A549 treated with AZD9567 at 1 μM for 4 hours (cell line): ENCODE results near the gene ANKRD55. TPM values are rescaled to one million over a fixed set of nuclear protein-coding genes. Genes with fewer than 3 reads are reported as not detected.

ENCODE experiments used
- total RNA-seq: library from RNA; stranded (reverse); fragments of 200-300 nt; extraction: Qiagen RNA extraction; gene quantifications from 5 replicates; pipeline ENCODE4 v1.2.3, GENCODE V29; 2022; ENCODE audit not compliant: insufficient read depth

The ANKRD55 gene
- not detected in 5 replicates for total RNA-seq

DNA sequence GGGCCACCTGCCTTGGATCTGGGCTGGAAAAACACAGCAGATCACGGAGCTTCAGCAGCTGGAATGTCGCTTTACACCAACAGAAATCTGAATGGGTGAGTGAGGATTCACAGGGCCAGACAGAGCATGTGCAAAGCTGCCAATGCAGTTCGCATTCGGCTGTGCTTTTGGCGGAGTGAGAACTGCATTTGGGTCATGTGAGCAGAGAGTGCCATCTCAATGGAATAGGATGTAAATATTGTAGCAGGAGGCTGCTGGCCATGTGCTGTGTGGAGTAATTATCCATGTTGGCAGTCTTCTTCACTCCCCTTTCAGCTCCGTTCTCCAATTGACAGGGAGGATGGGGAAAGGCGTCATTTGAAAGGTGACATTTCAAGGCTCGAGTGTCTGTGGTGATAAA, at the start of gene ANKRD55:
TSS of gene ANKRD55 (minus strand) at position 101 of the 400 bp plus-strand sequence. CDS start 417 bp downstream, outside the sequence.

Other genes starting within 250 kb of the ANKRD55 start
- 44.3 to 91.0 TPM (median 63.6 TPM) in 5 replicates for gene IL6ST, start 238.4 kb downstream of the ANKRD55 start, total RNA-seq